GM12878 (cell line): ENCODE measurements around the gene ITGB8. TPM values are rescaled to one million over a fixed set of nuclear protein-coding genes. Genes with fewer than 3 reads are reported as not detected.

Experiments
- ATAC-seq: fragments of 200-7000 bp; cut with Tn5 transposase; 3 replicates; pipeline ENCODE4 v1.9.1; 2020; ENCODE audit warnings: mild to moderate bottlenecking, moderate library complexity
- BruUV-seq: library from RNA; stranded (reverse); fragments of 400-500 nt; replicated peaks from 2 replicates; lab custom pipeline; 2021; lab: Mats Ljungman, UMichigan
- CTCF ChIA-PET: fragments of 300-600 bp; sonication (Branson Sonifier 250); formaldehyde crosslinking; extraction: SDS; loops from one replicate; lab custom pipeline; 2021; ENCODE audit warnings: inconsistent platforms; lab: Yijun Ruan, JAX
- POLR2A ChIA-PET: fragments of 350-600 bp; formaldehyde crosslinking; extraction: SDS; loops from one replicate; lab custom pipeline; 2021; ENCODE audit warnings: inconsistent platforms; lab: Charles Lee
- RAD21 ChIA-PET: fragments of 300-600 bp; sonication (Branson Sonifier 250); formaldehyde crosslinking; loops from one replicate; lab custom pipeline; 2023; ENCODE audit warnings: antibody characterized with exemption; ENCODE audit not compliant: unreplicated experiment; lab: Charles Lee
- SMC1A ChIA-PET: fragments of 300-600 bp; sonication (Branson Sonifier 250); formaldehyde crosslinking; loops from one replicate; lab custom pipeline; 2023; ENCODE audit not compliant: unreplicated experiment, uncharacterized antibody; lab: Charles Lee
- DNase-seq: peaks from one replicate; pipeline ENCODE4 v3.0.0-alpha.2; 2011; ENCODE audit warnings: low read depth, low spot score
- FAIRE-seq: peaks from 3 replicates; lab custom pipeline; 2011; peaks lifted over from hg19 to GRCh38; lab: Jason Lieb, UNC
- H2AFZ ChIP-seq: 2 replicates; pipeline ENCODE4 v1.6.0; 2011; ENCODE audit warnings: low read depth, low read length, control low read depth; ENCODE audit not compliant: control insufficient read depth
- H3K27ac ChIP-seq: 2 replicates; pipeline ENCODE4 v1.5.1; 2011; ENCODE audit warnings: control low read depth; ENCODE audit not compliant: control insufficient read depth, insufficient read depth
- H3K27me3 ChIP-seq, 2 experiments: replicated peaks in 1 of 2; 2 replicates each; pipeline versions ENCODE4 v1.6.0 to v1.6.1; 2011; ENCODE audit warnings: low read length in 1 of 2; ENCODE audit not compliant: control insufficient read depth in 2 of 2, insufficient read depth in 2 of 2
- H3K36me3 ChIP-seq, 2 experiments: 2 replicates each; pipeline ENCODE4 v1.5.1; 2011; ENCODE audit warnings: low read length in 1 of 2; ENCODE audit not compliant: control insufficient read depth in 2 of 2, insufficient read depth in 2 of 2
- H3K4me1 ChIP-seq: 2 replicates; pipeline ENCODE4 v1.6.1; 2011; ENCODE audit warnings: mild to moderate bottlenecking, low read length, moderate library complexity, mixed read lengths; ENCODE audit not compliant: control insufficient read depth, insufficient read depth
- H3K4me2 ChIP-seq: 2 replicates; pipeline ENCODE4 v1.6.0; 2011; ENCODE audit warnings: control low read depth; ENCODE audit not compliant: control insufficient read depth, insufficient read depth
- H3K4me3 ChIP-seq: fragments of 200-600 bp; sonication (generic); 2 replicates; pipeline ENCODE4 v1.5.1; 2016
- H3K79me2 ChIP-seq: 2 replicates; pipeline ENCODE4 v1.6.0; 2011; ENCODE audit warnings: low read length; ENCODE audit not compliant: control insufficient read depth, insufficient read depth
- H3K9ac ChIP-seq: 2 replicates; pipeline ENCODE4 v1.8.0; 2011; ENCODE audit warnings: low read length, control low read depth, mixed read lengths; ENCODE audit not compliant: control insufficient read depth, insufficient read depth
- H3K9me3 ChIP-seq: replicated peaks from 3 replicates; pipeline ENCODE4 v1.5.1; 2011; ENCODE audit warnings: mild to moderate bottlenecking, low read length; ENCODE audit not compliant: control insufficient read depth, insufficient read depth
- H4K20me1 ChIP-seq: 2 replicates; pipeline ENCODE4 v1.6.0; 2011; ENCODE audit not compliant: control insufficient read depth, insufficient read depth
- BCL11A ChIP-seq: IDR thresholded peaks from 2 replicates; pipeline ENCODE4 v1.6.1; 2011; ENCODE audit warnings: low read depth, low read length
- WGBS: methylation state at CpG from one replicate; pipeline ENCODE4 v1.1.6; 2016; ENCODE audit warnings: low lambda C conversion rate; ENCODE audit not compliant: insufficient replicate concordance, insufficient coverage; ENCODE audit errors: missing lambda C conversion rate; 5-methylcytosine and 5-hydroxymethylcytosine counted together
- in situ Hi-C: fragments of 300-500 bp; cut with MboI; formaldehyde crosslinking; loops from 9 replicates; pipeline ENCODE4 v1.14.3; 2018; ENCODE audit warnings: mixed read lengths
- intact Hi-C: fragments of 100-400 bp; cut with micrococcal nuclease; formaldehyde crosslinking; loops from one replicate; pipeline ENCODE4 v1.14.2; 2022; ENCODE audit not compliant: unreplicated experiment
- polyA plus RNA-seq, 11 experiments: library from polyadenylated mRNA; depleted of rRNA in 4 of 11; unstranded in 6 of 11; stranded (reverse) in 5 of 11; fragments of >200 nt; fragmentation: Nextera tagmentation in 4 of 11; fragmentation: Illumina TruSeq in 1 of 11; extraction: Ambion mirVana in 4 of 11; extraction: Trizol in 1 of 11; gene quantifications; 1 replicate in 1 of 11; 2 replicates in 10 of 11; pipeline versions ENCODE4 v1.2.1 to v1.2.3, GENCODE V29; 2011 to 2016; ENCODE audit warnings: inconsistent platforms in 2 of 11, missing spikeins in 2 of 11, low read depth in 1 of 11
- total RNA-seq, 4 experiments: library from RNA; depleted of rRNA in 3 of 4; stranded (reverse); fragments of >200 nt in 3 of 4; fragmentation: Illumina TruSeq in 1 of 4; extraction: Trizol in 1 of 4; gene quantifications; 2 replicates each; pipeline versions ENCODE4 v1.2.1 to v1.2.3, GENCODE V29; 2013 to 2021
- TF ChIP-seq, protein P1 (sequence below): IDR thresholded peaks from 2 replicates; pipeline ENCODE4 v1.6.1; 2011; ENCODE audit warnings: low read depth, low read length, improper control_type of control experiment, borderline replicate concordance
- TF ChIP-seq, protein P2 (sequence below): fragments of 450-650 bp; IDR thresholded peaks from 2 replicates; pipeline ENCODE4 v1.6.1; 2017; ENCODE audit warnings: low read depth, mild to moderate bottlenecking, moderate library complexity
- TF ChIP-seq, protein P3 (sequence below): fragments of 150-350 bp; IDR thresholded peaks from 2 replicates; pipeline ENCODE4 v1.6.1; 2016; ENCODE audit warnings: low read depth, low read length
- TF ChIP-seq, protein P4 (sequence below): IDR thresholded peaks from 2 replicates; pipeline ENCODE4 v1.6.1; 2011; ENCODE audit warnings: borderline replicate concordance, low read depth, mild to moderate bottlenecking, moderate library complexity, low read length; ENCODE audit not compliant: insufficient read depth, poor library complexity, severe bottlenecking

ITGB8 gene
- total and polyA plus RNA-seq, 10 of the 15 experiments (the other 5 are each of a cell fraction or from before 2014, with no cell fraction given): 0.37 to 26.2 (median 1.5) TPM

DNA sequence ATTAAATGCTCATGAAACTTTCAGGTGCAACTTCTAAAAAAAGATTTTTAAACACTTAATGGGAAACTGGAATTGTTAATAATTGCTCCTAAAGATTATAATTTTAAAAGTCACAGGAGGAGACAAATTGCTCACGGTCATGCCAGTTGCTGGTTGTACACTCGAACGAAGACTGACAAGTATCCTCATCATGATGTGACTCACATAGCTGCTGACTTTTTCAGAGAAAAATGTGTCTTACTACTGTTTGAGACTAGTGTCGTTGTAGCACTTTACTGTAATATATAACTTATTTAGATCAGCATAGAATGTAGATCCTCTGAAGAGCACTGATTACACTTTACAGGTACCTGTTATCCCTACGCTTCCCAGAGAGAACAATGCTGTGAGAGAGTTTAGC, 79.3 kb downstream of the ITGB8 start:
- no peak overlapping the region for H3K4me3 ChIP-seq
- BruUV-seq: no TSS peak
- DNase-seq (no peak), FAIRE-seq (peak; percentile 13), ATAC-seq (no peak)
- H3K36me3 ChIP-seq: peaks cover 0 to 3% of the 10 kb centered on the region in 2 experiments; a peak in 2 of 4 replicates
- WGBS: 53% methylated on average over 5 of the region's 5 CpGs
- H4K20me1 ChIP-seq: no peaks in the 10 kb centered on the region
- H3K9me3 ChIP-seq: no peaks in the 10 kb centered on the region
- ChIA-PET RAD21 (interaction anchor here (0.7 to 0.9 kb wide), 2 partner anchors 59 to 188 kb away, joined by 3 read pairs; no protein-coding TSS in a partner anchor), POLR2A (no interaction called here), CTCF (interaction anchor here (1.4 kb wide), 1 partner anchor 427 kb away, joined by 3 read pairs; no protein-coding TSS in a partner anchor), SMC1A (no interaction called here)
- no peak overlapping the region for H3K9ac ChIP-seq
- H3K27ac ChIP-seq: no peak overlapping the region
- no peaks in the 10 kb centered on the region for H3K79me2 ChIP-seq
- in situ Hi-C loops: no loop called here
- H3K27me3 ChIP-seq: no peaks in the 10 kb centered on the region
- H3K4me2 ChIP-seq: no peak overlapping the region
- H2AFZ ChIP-seq: no peak overlapping the region
- no peaks in the 10 kb centered on the region for H3K4me1 ChIP-seq
- TF ChIP-seq, protein P1, sequence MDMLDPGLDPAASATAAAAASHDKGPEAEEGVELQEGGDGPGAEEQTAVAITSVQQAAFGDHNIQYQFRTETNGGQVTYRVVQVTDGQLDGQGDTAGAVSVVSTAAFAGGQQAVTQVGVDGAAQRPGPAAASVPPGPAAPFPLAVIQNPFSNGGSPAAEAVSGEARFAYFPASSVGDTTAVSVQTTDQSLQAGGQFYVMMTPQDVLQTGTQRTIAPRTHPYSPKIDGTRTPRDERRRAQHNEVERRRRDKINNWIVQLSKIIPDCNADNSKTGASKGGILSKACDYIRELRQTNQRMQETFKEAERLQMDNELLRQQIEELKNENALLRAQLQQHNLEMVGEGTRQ: no peak
- TF ChIP-seq BCL11A: no peak
- TF ChIP-seq, protein P2, sequence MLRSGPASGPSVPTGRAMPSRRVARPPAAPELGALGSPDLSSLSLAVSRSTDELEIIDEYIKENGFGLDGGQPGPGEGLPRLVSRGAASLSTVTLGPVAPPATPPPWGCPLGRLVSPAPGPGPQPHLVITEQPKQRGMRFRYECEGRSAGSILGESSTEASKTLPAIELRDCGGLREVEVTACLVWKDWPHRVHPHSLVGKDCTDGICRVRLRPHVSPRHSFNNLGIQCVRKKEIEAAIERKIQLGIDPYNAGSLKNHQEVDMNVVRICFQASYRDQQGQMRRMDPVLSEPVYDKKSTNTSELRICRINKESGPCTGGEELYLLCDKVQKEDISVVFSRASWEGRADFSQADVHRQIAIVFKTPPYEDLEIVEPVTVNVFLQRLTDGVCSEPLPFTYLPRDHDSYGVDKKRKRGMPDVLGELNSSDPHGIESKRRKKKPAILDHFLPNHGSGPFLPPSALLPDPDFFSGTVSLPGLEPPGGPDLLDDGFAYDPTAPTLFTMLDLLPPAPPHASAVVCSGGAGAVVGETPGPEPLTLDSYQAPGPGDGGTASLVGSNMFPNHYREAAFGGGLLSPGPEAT: no peak
- intact Hi-C loops: no loop called here

DNA sequence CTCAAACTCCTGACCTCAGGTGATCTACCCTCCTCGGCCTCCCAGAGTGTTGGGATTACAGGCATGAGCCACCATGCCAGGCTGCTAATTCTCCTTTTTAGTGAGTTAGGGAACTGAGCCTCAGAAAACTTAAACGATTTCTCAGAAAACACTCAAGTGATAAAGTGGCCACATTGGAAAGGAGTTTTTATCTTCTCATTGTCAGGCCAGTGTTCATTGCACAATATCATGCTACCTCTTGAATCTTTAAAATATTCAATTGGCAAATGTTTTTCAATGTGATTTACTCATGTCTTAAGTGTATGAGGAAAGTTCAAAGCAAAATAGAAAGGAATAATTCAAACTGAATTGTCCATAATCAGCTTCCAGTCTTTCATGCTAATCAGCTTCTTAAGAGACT, 80.7 kb downstream of the ITGB8 start:
- BruUV-seq: no TSS peak
- CTCF ChIA-PET: interaction anchor here (1.4 kb wide), 1 partner anchor 9 kb away, joined by 6 read pairs; no protein-coding TSS in a partner anchor
- ATAC-seq (no peak), FAIRE-seq (no peak), DNase-seq (no peak)
- Histone ChIP-seq H4K20me1 (no peaks in the 10 kb centered on the region), H3K9ac (no peak overlapping the region), H3K79me2 (no peaks in the 10 kb centered on the region), H3K4me3 (no peak overlapping the region), H3K4me2 (no peak overlapping the region), H3K36me3 (peaks cover 0 to 3% of the 10 kb centered on the region in 2 experiments; a peak in 2 of 4 replicates), H3K27ac (no peak overlapping the region), H3K4me1 (no peaks in the 10 kb centered on the region), H3K9me3 (no peaks in the 10 kb centered on the region), H3K27me3 (no peaks in the 10 kb centered on the region), H2AFZ (no peak overlapping the region)
- RAD21 ChIA-PET: interaction anchor here (0.6 to 1.0 kb wide), 2 partner anchors 26 to 664 kb away, joined by 3 read pairs; no protein-coding TSS in a partner anchor
- 14% methylated on average over 2 of the region's 2 CpGs for WGBS
- SMC1A ChIA-PET: interaction anchor here (1.1 to 1.8 kb wide), 2 partner anchors 21 to 79 kb away, joined by 4 to 5 read pairs; no protein-coding TSS in a partner anchor
- intact Hi-C loops: no loop called here
- in situ Hi-C loops: no loop called here
- POLR2A ChIA-PET: no interaction called here
- TF ChIP-seq, protein P3, sequence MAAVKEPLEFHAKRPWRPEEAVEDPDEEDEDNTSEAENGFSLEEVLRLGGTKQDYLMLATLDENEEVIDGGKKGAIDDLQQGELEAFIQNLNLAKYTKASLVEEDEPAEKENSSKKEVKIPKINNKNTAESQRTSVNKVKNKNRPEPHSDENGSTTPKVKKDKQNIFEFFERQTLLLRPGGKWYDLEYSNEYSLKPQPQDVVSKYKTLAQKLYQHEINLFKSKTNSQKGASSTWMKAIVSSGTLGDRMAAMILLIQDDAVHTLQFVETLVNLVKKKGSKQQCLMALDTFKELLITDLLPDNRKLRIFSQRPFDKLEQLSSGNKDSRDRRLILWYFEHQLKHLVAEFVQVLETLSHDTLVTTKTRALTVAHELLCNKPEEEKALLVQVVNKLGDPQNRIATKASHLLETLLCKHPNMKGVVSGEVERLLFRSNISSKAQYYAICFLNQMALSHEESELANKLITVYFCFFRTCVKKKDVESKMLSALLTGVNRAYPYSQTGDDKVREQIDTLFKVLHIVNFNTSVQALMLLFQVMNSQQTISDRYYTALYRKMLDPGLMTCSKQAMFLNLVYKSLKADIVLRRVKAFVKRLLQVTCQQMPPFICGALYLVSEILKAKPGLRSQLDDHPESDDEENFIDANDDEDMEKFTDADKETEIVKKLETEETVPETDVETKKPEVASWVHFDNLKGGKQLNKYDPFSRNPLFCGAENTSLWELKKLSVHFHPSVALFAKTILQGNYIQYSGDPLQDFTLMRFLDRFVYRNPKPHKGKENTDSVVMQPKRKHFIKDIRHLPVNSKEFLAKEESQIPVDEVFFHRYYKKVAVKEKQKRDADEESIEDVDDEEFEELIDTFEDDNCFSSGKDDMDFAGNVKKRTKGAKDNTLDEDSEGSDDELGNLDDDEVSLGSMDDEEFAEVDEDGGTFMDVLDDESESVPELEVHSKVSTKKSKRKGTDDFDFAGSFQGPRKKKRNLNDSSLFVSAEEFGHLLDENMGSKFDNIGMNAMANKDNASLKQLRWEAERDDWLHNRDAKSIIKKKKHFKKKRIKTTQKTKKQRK: no peak
- TF ChIP-seq, protein P4, sequence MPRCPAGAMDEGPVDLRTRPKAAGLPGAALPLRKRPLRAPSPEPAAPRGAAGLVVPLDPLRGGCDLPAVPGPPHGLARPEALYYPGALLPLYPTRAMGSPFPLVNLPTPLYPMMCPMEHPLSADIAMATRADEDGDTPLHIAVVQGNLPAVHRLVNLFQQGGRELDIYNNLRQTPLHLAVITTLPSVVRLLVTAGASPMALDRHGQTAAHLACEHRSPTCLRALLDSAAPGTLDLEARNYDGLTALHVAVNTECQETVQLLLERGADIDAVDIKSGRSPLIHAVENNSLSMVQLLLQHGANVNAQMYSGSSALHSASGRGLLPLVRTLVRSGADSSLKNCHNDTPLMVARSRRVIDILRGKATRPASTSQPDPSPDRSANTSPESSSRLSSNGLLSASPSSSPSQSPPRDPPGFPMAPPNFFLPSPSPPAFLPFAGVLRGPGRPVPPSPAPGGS: no peak
